C1 segment of cervical spinal cord (tissue), 14 donors: ENCODE measurements around the gene C19orf81.

Experiments used
- DNase-seq, 14 donors: peaks; one replicate each; lab custom pipeline; 2025; lab: John Stamatoyannopoulos, UW

The C19orf81 gene

DNA sequence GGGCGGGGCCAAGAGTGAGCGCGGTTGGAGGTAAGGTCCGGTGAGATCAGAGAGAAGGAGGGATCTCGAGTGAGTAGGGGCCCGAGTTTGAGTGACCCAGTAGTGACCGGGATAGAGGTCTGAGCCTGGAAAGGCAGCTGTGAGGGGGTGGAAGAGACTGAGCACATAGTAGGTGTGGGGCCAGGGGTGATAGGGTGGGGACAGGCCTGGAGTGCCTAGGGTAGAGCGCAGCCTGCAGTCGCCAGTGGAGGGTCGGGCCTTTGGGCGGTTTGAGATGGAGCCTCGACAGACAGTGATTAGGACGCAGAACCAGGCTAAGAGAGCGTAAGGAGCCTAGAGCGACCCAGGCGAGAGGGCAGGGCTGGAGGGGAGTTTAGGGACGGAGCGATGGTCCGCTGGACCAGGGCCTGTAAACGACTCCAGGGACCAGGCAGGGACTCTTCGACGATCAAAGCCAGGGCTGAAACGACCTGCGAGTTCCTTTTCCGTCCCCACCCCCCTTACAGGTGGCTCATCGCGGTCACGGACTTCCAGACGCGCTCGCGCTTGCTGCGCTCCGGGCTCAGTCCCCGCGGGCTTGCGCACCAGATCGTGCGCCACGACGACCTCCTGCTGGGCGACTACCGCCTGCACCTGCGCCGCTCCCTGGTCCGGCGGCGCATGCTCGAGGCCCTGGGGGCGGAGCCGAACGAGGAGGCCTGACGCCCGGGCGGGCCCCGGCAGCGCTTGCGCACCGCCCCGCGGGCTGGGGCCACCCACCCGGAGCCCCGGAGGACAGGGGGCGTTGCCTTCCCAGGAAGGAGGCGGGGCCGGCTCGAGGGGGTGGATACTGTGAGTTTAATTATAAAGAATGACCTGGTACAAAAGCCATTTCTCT, 9.4 kb downstream of the C19orf81 start:
- peak in 13 of 14 donors; percentile 31 to 88 (median 71) for DNase-seq

DNA sequence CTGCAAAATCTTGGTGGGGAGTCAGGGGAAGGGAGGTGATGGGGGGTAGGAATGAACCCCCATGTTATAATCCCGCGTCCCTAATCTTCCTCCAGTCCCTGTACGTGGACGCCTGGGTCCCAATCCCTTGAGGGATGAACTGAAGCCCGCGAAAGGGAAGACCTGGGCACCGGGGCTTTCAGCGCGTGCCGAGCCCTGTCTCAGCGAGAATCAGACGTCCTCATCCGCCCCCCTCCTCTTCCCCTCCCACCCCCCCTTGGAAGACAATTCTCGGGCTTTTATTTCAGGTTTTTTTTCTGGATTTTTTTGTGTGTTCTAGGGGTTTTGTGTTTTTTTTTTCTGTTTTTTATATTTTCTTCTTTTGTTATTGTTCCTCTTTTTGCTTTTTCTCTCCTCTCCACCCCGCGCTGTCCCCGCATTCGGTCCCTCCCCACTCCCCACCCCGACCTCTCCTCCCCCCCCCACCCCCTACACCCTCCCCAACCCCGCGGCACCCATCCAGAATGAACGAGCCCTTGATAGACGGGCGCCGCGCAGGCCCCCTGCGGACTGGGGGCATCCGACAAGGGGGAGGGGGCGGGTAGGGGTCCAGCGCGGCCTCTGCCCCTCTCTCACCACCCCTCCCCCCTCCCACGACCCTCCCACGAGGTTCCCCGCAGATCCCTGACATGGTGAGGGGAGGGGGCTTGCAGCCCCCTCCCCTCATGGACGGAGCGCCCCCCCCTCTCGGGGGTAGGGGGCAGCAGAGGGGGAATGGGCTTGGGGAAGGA, 10.3 kb downstream of the C19orf81 start:
- peak in 1 of 14 donors; percentile 25 for DNase-seq

DNA sequence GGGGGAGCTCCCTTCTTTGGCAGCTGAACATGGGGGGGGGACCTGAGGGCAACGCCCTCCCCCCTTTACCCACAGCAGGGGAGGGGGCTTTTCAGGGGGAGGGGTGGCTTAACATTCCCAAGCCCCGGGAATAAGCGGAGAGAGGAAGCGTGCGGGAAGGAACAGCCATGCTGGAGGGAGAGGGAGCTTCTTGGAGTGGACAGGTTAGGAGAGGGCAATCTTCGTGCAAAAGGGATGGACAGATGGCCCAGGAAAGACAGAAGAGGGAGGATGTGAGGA, 10.8 kb downstream of the C19orf81 start:
- no peak for DNase-seq

DNA sequence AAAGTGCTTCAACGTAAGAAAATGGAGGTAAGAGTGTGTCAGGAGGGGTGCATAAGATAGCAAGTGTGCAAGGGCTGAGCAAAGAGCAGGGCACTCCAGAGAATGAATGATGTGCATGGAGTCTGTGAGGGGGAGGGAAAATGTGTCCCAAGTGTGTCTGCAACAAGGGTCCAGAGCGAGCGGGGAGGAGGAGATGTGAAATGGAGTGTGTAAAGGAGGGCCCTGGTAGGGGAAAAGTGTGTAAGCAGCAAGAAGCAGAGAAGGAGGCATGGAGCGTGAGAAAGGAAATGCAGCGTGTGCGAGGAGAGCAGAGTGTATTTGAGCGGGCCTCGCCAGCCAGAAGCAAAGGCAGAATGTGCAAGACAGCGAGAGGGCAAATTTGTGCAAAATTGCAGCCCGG, 11.8 kb downstream of the C19orf81 start:
- no peak for DNase-seq

DNA sequence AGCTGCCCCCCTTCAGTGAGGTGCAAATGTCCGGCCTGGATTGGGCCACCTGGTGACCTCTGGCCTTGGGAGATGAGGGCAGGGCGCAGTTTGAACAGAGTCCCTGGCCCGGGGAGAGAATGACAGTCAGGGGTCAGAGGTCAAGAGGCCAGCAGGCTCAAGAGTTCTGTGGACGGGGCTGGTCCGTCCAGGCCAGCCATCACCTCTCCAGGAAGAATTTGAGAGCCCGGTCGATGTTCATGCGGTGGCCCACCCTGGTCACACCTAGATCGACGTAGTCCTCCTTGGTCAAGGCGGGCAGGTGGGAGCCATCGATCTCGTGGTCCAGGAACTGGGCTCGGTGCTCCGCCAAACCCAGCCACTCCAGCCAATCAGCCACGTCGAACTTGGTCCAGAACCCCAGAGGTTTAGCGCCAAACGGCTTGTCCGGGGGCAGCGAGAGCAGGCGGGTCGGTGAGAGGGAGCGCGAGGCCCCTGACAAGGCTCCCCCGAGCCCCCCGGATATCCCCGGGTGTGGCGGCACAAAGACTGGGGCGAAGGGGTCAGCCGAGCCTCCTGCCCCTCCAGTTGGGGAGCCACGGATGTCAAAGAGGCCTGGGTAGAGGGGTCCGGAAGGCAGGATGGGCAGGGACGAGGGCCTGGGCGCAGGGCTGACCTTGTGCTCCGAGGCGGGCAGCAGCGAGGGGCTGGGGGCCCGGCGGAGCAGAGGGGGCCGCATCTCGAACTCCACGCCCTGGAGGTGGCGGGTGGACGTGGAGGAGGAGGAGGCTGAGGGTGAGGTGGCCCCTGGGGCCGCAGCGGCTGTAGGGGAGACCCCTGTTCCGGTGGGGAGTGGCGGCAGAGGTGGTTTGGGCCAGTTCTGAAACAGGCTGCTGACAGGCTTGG, 12.8 kb downstream of the C19orf81 start:
- DNase-seq, result no peak

DNA sequence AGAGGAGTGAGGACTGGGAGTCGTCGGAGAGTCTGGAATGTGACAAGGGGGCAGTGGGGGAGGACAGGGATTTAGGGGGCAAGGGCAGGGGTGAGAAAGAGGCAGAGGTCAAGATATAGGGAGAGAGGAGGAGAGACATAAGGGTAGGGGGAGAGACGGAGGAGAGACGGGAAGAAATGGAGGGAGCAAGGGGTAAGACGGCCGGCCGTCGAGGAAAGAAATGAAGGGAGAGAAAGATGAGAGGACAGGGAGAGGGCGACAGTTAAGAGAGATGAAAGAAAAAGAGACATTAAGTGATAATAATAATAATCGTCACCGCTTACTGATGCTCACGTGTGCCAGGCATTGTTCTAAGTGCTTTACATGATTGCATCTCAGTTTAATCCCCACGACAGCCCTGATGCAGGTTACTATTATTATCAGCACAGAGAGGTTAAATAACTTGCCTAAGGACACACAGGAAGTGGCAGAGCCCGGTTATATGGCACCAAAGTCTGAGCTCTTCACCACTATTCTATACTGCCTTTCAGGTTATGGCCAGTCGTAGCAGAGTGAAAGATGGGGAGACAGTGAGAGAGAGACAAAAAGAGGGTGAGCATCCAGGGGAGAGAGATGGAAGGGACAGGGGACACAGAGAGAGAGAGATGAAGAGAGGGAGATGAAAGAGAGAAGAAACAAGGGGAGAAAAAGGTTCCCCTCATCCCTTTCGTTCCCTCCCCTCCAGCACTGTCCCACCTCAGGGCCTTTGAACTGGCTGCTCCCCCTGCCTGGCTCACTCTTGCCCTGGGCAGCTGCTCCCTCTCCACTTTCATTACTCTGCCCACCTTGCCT, 13.6 kb downstream of the C19orf81 start:
- no peak for DNase-seq

DNA sequence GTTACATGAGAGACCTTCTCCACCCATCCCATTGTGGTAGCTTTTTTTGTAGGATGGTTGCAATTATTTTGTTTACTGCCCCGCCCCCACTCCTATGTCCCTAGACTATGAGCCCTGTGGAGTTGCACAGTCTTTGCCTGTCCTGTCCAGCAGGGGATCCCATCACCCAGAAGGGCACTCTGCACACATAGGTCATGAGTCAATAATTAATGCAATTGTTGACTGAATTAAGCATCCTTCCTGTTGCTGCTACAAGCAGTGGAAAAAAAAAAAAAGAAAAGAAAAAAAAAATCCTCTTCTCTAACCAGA, 14.2 kb downstream of the C19orf81 start:
- DNase-seq, result no peak

DNA sequence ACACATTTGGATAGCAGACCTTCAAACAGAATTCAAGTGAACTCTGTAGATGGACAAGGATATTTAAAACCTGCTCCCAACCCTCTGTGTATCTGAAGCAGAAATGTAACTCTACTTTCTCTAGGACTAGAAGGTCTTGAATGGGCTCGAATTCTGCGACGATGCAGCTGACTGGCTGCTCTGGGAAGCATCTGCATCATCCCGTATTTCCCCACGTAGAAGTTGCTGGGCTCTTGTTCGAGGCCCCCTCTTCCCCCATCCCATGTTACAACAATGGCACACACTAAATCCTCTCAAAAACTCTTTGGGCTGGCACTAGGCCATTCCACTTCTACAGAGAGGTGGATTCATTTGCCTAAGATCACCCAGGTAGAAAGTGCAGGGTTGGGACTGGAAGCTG, 15.0 kb downstream of the C19orf81 start:
- DNase-seq, result no peak

DNA sequence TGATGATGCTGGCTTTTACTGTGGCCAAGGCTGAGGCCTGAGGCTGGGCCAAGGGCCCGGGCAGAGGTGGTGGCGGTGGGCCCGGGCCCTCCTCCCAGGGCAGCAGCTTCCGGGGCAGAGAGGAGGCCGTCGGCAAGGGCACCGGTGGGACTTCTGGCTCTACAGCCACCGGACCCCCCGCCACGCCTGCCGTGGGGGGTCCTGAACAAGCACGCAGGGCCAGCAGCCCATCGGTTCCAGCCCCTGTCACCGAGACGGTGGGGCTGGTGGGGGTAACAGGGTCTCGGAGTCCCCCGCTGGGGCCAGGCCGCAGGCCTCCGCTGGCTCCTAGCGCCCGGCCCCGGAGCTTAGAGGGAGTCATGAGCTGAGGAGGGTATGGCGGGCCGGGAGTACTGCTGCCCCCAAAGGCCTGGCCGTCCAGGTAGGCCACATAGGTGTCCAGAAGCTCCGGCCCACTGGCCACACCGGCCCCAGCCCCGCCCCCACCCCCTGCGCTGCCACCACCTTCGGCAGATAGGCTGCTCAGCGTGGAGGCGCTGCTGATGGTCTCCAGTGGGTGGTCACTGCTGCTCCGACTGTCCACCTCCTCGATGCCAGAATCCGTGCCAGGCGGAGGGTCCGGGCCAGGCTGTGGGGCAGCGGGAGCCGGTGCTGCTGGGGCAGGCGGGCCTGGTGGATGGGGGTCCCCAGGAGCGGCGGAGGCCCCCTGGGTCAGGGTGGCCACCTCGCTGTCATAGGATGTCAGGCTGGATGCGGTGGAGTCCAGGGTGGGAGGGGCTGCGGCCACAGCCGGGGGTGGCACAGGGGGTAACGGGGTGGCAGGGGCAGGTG, 17.3 kb downstream of the C19orf81 start:
- no peak for DNase-seq

DNA sequence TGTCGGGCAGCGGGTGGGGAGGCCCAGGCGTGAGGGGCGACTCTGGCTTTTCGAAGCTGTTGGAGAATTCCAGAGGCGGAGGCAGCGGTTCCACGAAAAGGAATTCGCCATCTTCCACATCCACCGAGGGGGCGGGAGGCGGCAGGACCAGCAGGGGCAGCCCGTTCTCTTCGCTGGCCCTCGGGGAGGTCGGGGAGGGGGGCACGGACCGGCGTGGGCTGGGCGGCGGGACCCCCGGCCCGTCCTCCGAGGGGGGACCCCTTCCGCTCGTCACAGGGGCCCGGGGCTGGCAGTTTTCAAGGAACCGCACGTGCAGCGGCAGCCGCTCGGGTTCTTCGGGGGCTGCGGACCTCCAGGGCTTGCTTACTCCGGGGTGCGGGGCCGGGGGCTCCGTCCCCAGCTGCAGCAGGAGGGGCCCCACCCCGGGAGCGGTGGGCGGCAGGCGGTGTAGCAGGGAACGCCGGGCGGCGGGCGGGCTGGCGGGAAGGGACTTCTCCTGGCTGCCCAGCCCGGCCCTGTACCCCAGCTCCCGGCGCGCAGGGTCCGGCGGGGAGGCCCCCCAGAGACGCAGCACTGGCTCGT, 18.0 kb downstream of the C19orf81 start:
- no peak for DNase-seq

DNA sequence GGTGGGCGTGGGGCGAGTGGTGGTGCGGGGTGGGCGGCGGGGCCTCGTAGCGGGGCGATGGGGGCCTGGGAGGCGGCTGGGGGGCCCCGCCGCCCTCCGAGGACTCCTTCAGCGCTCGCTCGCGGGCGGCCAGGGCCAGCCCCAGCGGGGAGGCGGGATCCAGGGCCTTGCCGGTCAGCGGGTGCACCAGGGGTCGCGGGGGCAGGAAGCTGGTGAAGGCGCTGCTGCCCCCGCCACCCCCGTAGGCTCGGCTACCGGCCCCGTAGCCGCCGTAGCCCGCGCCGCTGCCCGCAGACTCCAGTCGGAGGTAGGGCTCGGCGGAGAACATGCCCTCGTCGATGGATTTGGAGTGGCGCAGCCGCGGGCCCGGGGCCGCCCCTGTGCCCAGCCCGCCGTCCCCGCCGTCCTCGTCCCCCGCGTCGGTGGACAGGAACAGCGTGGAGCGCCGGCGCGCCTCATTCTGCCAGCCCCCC, 18.6 kb downstream of the C19orf81 start:
- no peak for DNase-seq

DNA sequence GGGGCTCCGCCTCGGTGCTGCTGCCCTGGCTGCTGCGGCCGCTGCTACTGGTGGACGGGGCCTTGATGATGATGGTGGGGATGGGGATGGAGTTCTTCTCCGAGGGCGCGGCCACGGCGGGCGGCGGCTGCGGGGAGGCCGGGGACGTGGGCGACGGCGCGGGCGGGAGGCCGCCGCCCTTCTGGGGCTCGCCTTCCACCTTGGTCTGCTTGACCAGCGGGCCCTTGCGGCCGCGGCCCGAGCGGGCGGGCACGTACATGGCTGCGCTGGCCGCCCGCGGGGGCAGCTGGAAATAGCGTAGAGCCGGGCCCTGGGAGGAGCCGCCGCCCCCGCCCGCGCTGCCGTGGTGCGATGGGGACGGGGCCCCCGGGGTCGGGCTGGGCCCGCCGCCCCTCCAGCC, 19.2 kb downstream of the C19orf81 start:
- DNase-seq, result no peak

DNA sequence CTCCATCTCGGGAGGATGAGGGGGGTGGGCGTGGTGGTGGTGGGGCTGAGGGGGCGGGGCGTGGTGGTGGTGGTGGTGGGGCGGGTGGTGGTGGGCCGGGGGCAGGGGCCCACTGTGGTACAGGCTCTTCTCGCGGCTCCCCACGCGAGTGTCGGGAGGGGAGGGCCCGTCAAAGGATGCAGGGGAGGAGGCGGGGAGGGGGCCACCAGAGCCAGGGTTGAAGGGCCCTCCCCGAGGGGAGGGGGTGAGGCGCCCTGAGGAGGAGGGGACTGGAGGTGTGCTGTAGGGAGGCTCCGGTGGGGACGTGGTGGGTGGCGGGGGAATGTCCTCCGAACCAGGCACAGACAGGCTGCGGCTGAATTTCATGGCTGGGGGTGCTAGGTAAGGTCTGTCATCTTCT, 19.6 kb downstream of the C19orf81 start:
- DNase-seq, result no peak

DNA sequence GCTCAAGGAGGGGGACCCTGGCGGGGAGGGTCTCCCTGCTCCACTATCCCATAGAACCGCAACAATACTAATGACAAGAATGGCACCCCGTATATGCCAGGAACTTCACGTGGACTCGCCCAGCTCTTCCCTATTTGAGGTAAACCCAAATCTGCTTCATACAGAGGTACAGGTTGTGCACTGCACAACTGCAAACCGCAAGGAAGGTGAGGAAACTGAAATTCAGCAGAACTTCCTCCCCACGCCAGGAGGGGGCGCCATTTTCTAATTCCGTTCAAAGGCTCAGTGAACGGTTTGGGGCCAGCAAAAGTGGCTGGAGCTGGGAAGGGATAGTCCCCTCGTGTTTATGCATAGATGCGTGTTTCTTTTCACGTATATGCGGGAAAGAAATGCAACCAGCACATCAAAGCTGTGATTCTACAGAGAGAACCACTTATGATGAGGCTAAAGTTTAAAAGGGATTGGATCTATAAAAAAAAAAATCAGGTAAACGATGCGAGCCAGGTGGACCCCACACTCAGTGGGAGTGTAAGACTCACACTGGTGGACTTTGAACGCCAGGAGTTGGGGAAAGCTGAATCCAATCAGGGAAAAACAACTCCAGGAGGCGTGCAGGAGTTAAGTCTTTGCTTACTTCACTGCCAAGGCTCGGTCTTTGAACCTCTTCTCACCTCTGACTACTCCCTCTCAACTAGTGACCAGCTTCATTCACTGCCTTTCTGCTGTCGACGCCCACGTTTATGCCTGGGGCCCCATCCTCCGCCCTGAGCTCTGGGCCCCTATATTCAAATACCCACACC, 20.3 kb downstream of the C19orf81 start:
- peak in 5 of 14 donors; percentile 1 to 23 (median 7) for DNase-seq

DNA sequence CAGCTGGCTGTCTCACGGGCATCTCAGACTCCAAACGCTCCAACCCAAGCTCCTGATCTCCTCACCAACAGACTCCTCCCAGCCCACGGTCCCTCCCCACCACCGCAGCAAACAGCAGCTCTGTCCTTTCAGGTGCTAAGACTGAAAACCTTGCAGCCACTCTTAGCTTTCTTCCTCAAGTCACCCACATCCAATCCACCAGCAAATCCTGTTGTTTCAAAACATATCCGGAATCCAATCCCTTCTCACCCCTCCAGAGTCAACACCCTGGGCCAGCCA, 20.8 kb downstream of the C19orf81 start:
- no peak for DNase-seq

DNA sequence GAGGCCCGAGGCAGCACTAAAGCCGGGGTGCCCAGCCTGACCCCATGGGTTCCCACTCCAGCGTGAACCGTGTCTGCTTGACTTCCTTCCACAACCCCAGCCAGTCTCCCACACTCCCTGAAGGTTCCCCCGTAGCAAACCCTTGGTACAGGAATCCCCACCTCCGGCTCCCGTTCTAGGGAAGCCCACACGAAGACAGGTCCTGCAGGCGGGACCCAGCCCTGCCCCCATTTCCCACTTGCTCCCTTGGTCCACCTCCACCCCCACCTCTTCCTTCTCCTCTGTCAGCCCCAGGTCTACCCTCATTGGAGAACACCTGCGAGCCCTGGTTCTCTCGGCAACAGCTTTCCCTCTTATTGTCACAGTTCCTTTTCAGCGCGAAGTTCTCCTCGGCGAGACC, 23.9 kb downstream of the C19orf81 start:
- no peak for DNase-seq

DNA sequence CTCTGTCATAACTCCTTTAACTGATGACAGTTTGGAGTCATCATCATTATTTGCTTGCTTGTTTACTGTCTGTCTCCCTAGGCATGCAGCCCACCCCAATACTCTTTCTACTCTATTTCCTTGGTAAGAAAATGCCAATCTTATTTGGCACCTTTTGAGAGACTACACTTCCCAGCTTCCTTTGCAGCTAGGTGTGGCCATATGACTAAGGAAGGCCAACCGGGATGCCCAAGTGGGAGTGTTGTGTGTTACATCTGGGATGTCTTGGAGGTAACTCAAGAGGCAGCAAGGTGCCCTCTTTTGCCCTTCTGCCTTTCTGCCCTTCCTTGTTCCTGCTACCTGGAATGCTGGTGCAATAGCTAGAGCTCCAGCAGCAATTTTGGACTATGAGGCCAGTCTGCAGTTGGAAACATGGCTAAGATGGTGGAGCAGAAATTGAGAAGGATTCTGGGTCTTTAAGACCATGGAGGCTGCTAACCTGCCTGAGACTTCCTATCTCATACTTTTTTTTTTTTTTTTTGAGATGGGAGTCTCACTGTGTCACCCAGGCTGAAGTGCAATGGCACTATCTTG, 27.5 kb downstream of the C19orf81 start:
- DNase-seq, result no peak

DNA sequence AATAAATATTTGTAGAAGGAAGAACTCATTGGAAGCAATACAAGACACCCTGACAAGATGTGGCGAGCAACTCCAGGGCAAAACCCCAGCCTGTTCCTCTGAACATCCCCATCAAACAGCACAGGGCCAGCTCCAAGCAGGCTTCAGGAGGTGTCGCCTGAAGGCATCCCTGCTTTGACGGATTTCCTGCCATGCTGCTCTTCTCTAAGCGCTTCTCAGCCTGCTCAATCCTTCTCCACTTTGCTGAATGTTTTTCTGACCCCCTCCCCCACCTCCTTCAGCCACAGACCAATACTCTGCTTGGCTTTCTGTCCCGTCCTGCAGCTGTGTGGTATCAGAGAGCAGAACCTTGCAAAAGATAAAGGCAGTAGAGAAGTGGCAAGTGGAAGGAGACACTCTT, 28.4 kb downstream of the C19orf81 start:
- no peak for DNase-seq

DNA sequence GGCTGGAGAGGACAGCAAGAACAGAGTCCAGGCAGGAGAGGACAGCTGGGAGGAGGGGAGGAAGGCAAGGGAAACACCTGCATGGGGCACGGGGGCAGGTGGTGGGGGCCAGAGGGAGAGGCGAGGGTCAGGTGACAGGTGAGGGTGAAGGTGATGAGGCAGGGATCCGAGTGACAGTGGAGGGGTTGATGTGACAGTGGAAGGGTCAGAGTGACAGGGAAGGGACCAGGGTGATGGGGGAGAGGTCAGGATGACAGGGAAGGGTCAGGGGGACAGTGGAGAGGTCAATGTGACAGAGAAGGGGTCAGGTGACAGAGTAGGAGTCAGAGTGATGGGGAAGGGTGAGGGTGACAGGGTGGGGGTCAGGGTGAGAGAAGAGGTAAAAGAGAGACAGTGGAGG, 29.1 kb downstream of the C19orf81 start:
- DNase-seq, result no peak
